ENCODE measurements around the gene MAPK6. TPM values are rescaled to one million over a fixed set of nuclear protein-coding genes. Genes with fewer than 3 reads are reported as not detected.
"Not testable (repeated sequence)": the region's sequence is repeated elsewhere in the genome, so short reads cannot be mapped to it uniquely, and the experiment has no call there.

MAPK6 gene
- polyA plus RNA-seq, 3 donors = 8.6 to 11.0 (median 10.2) TPM

DNA sequence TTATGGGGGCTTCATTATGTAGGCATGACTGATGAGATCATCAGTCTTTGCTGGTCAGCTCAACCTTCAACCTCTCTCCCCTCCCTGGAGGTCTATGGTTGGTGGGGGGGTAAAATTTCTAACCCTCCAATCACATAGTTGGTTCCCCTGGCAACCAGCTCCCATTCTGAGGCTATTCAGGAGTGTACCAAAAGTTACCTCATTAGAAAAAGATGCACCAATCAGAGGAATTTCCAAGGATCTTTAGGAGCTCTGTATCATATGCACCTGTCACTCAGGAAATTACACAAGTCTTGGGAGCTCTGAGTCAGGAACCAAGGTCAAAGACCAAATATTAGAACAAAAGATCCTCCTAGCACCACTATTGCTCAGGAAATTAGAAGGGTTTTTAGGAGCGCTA, 26.1 kb upstream of the MAPK6 start:
- intact Hi-C loops (cut with micrococcal nuclease) = no loop called here
- Mint-ChIP-seq H3K9me3 (peaks cover 0 to 2% (median 0%) of the 10 kb centered on the region in 7 donors), H3K36me3 (no peaks in the 10 kb centered on the region), H3K4me1 (peaks cover 5% of the 10 kb centered on the region), H3K27me3 (ENCODE audit: low read depth in 3 of 3) (peaks cover 0 to 2% (median 0%) of the 10 kb centered on the region in 3 donors), H3K4me3 (no peak overlapping the region), H3K27ac (no peak overlapping the region)
- no peak overlapping the region for H3K4me2 ChIP-seq (replicated peaks; ENCODE audit: extremely low read depth, low read length, poor library complexity, severe bottlenecking)
- H3K27me3 ChIP-seq (ENCODE audit: control insufficient read depth in 2 of 2, insufficient read depth in 2 of 2, low read length in 2 of 2) = no peaks in the 10 kb centered on the region
- no peaks in the 10 kb centered on the region for H3K9me3 ChIP-seq (replicated peaks in 1 of 2; ENCODE audit: control insufficient read depth in 1 of 2, insufficient read depth in 1 of 2, low read length in 2 of 2)
- no peak overlapping the region for H3K9ac ChIP-seq (ENCODE audit: insufficient read depth, low read length, poor library complexity, severe bottlenecking)
- H3K79me2 ChIP-seq (ENCODE audit: insufficient read depth, low read length) = no peaks in the 10 kb centered on the region
- no peak overlapping the region for H3K27ac ChIP-seq (ENCODE audit: low read depth in 1 of 2, low read length in 2 of 2)
- no peaks in the 10 kb centered on the region for H3K36me3 ChIP-seq (replicated peaks in 1 of 2; ENCODE audit: control insufficient read depth in 1 of 2, insufficient read depth in 2 of 2, low read length in 2 of 2)
- DNase-seq = peak in 1 of 3 donors; percentile 33
- no peaks in the 10 kb centered on the region for H4K20me1 ChIP-seq (ENCODE audit: insufficient read depth, low read length)
- H3K4me3 ChIP-seq (replicated peaks in 1 of 3; ENCODE audit: low read depth in 2 of 3, low read length in 3 of 3) = no peak overlapping the region
- 100% methylated on average over 1 of the region's 1 CpG for WGBS (ENCODE audit: insufficient coverage)
- no peaks in the 10 kb centered on the region for H3K4me1 ChIP-seq (ENCODE audit: control insufficient read depth in 1 of 2, insufficient read depth in 2 of 2, low read length in 2 of 2)
- TF ChIP-seq, protein P1, sequence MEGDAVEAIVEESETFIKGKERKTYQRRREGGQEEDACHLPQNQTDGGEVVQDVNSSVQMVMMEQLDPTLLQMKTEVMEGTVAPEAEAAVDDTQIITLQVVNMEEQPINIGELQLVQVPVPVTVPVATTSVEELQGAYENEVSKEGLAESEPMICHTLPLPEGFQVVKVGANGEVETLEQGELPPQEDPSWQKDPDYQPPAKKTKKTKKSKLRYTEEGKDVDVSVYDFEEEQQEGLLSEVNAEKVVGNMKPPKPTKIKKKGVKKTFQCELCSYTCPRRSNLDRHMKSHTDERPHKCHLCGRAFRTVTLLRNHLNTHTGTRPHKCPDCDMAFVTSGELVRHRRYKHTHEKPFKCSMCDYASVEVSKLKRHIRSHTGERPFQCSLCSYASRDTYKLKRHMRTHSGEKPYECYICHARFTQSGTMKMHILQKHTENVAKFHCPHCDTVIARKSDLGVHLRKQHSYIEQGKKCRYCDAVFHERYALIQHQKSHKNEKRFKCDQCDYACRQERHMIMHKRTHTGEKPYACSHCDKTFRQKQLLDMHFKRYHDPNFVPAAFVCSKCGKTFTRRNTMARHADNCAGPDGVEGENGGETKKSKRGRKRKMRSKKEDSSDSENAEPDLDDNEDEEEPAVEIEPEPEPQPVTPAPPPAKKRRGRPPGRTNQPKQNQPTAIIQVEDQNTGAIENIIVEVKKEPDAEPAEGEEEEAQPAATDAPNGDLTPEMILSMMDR (IDR thresholded peaks at IDR 0.05) = no peak
- no peak overlapping the region for H2AFZ ChIP-seq (ENCODE audit: insufficient read depth, low read depth, low read length, poor library complexity, severe bottlenecking)

DNA sequence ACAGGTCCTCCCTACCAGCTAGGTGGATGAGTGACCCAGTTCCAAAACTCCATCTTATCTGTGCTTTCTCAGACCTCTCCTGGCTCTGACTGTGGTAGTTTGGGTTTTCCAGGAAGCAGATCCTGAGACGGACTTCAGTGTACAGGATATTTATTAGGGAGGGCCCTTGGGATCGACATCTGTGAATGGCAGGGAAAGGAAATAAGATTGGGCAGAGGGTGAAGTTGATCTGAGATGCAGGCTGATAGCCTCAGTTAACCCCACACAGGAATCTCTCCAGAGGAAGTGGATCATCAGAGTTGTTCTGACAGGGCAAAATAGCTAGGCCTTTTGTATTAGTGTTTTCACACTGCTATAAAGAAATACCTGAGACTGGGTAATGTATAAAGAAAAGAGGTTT, 16.7 kb upstream of the MAPK6 start:
- intact Hi-C loops (cut with micrococcal nuclease) = no loop called here
- H3K27ac Mint-ChIP-seq = no peak overlapping the region
- no peaks in the 10 kb centered on the region for H3K36me3 Mint-ChIP-seq
- H3K9ac ChIP-seq (ENCODE audit: insufficient read depth, low read length, poor library complexity, severe bottlenecking) = no peak overlapping the region
- H3K27me3 Mint-ChIP-seq (ENCODE audit: low read depth in 3 of 3) = peaks cover 0 to 6% (median 3%) of the 10 kb centered on the region in 3 donors
- no peak overlapping the region for H3K27ac ChIP-seq (ENCODE audit: low read depth in 1 of 2, low read length in 2 of 2)
- H3K4me3 Mint-ChIP-seq = no peak overlapping the region
- no peaks in the 10 kb centered on the region for H3K9me3 ChIP-seq (replicated peaks in 1 of 2; ENCODE audit: control insufficient read depth in 1 of 2, insufficient read depth in 1 of 2, low read length in 2 of 2)
- WGBS (ENCODE audit: insufficient coverage) = no CpG with 5 or more reads among the region's 2 CpGs
- no peaks in the 10 kb centered on the region for H3K79me2 ChIP-seq (ENCODE audit: insufficient read depth, low read length)
- peaks cover 0 to 8% (median 2%) of the 10 kb centered on the region in 7 donors for H3K9me3 Mint-ChIP-seq
- TF ChIP-seq, protein P1 (IDR thresholded peaks at IDR 0.05) = no peak
- no peak overlapping the region for H3K4me3 ChIP-seq (replicated peaks in 1 of 3; ENCODE audit: low read depth in 2 of 3, low read length in 3 of 3)
- no peaks in the 10 kb centered on the region for H3K36me3 ChIP-seq (replicated peaks in 1 of 2; ENCODE audit: control insufficient read depth in 1 of 2, insufficient read depth in 2 of 2, low read length in 2 of 2)
- H3K4me1 ChIP-seq (ENCODE audit: control insufficient read depth in 1 of 2, insufficient read depth in 2 of 2, low read length in 2 of 2) = peaks cover 2 to 7% of the 10 kb centered on the region in 2 donors
- H4K20me1 ChIP-seq (ENCODE audit: insufficient read depth, low read length) = no peaks in the 10 kb centered on the region
- H3K4me1 Mint-ChIP-seq = peaks cover 8% of the 10 kb centered on the region
- H2AFZ ChIP-seq (ENCODE audit: insufficient read depth, low read depth, low read length, poor library complexity, severe bottlenecking) = no peak overlapping the region
- H3K4me2 ChIP-seq (replicated peaks; ENCODE audit: extremely low read depth, low read length, poor library complexity, severe bottlenecking) = no peak overlapping the region
- DNase-seq = no peak
- no peaks in the 10 kb centered on the region for H3K27me3 ChIP-seq (ENCODE audit: control insufficient read depth in 2 of 2, insufficient read depth in 2 of 2, low read length in 2 of 2)

DNA sequence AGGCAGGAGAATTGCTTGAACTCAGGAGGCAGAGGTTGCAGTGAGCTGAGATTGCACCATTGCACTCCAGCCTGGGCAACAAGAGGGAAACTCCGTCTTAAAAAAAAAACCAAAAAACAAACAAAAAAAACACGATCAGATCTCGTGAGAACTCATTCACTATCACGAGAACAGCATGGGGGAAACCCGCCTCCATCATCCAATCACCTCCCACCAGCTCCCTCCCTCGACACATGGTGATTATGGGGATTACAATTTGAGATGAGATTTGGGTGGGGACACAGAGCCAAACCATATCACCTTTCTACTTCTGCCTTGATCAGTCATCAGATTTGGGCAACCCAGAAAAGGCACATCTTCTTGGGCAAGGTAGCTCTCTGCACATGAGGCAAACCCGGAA, 15.9 kb upstream of the MAPK6 start:
- DNase-seq; H3K4me1 ChIP-seq (ENCODE audit: control insufficient read depth in 1 of 2, insufficient read depth in 2 of 2, low read length in 2 of 2); H3K27ac Mint-ChIP-seq; H3K79me2 ChIP-seq (ENCODE audit: insufficient read depth, low read length); H3K4me3 ChIP-seq (replicated peaks in 1 of 3; ENCODE audit: low read depth in 2 of 3, low read length in 3 of 3); H2AFZ ChIP-seq (ENCODE audit: insufficient read depth, low read depth, low read length, poor library complexity, severe bottlenecking); H3K36me3 ChIP-seq (replicated peaks in 1 of 2; ENCODE audit: control insufficient read depth in 1 of 2, insufficient read depth in 2 of 2, low read length in 2 of 2); H3K27me3 ChIP-seq (ENCODE audit: control insufficient read depth in 2 of 2, insufficient read depth in 2 of 2, low read length in 2 of 2); H3K9me3 ChIP-seq (replicated peaks in 1 of 2; ENCODE audit: control insufficient read depth in 1 of 2, insufficient read depth in 1 of 2, low read length in 2 of 2); intact Hi-C loops (cut with micrococcal nuclease); H4K20me1 ChIP-seq (ENCODE audit: insufficient read depth, low read length); H3K36me3 Mint-ChIP-seq; H3K4me2 ChIP-seq (replicated peaks; ENCODE audit: extremely low read depth, low read length, poor library complexity, severe bottlenecking); H3K9ac ChIP-seq (ENCODE audit: insufficient read depth, low read length, poor library complexity, severe bottlenecking); H3K27ac ChIP-seq (ENCODE audit: low read depth in 1 of 2, low read length in 2 of 2); H3K27me3 Mint-ChIP-seq (ENCODE audit: low read depth in 3 of 3); H3K4me3 Mint-ChIP-seq; H3K4me1 Mint-ChIP-seq; H3K9me3 Mint-ChIP-seq: not testable (repeated sequence)
- WGBS (ENCODE audit: insufficient coverage) = 100% methylated on average over 2 of the region's 7 CpGs

All from CD14-positive monocyte (primary cell).